GM12878 (cell line): ENCODE data around the gene POSTN. TPM values are rescaled to one million over a fixed set of nuclear protein-coding genes. Genes with fewer than 3 reads are reported as not detected.

Experiments used
- EP300 ChIP-seq, 2 experiments: fragments of 150-350 bp in 1 of 2; IDR thresholded peaks; 2 replicates each; pipeline ENCODE4 v1.6.1; 2011 to 2012; ENCODE audit warnings: low read depth in 2 of 2, low read length in 2 of 2, borderline replicate concordance in 1 of 2, improper control_type of control experiment in 1 of 2, inconsistent platforms in 1 of 2; ENCODE audit not compliant: control insufficient read depth in 1 of 2
- MEF2A ChIP-seq: IDR thresholded peaks from 2 replicates; pipeline ENCODE4 v1.6.1; 2011; ENCODE audit warnings: low read depth, mild to moderate bottlenecking, low read length, moderate library complexity; ENCODE audit not compliant: insufficient read depth
- MEF2B ChIP-seq: fragments of 450-650 bp; IDR thresholded peaks from 2 replicates; pipeline ENCODE4 v1.6.1; 2018; ENCODE audit warnings: mild to moderate bottlenecking, moderate library complexity; ENCODE audit not compliant: partially characterized antibody, poor library complexity, severe bottlenecking
- POU2F2 ChIP-seq: IDR thresholded peaks from 3 replicates; pipeline ENCODE4 v1.6.1; 2011; ENCODE audit warnings: low read depth, mild to moderate bottlenecking, low read length, borderline replicate concordance
- STAT1 ChIP-seq: fragments of 450-650 bp; conservative IDR thresholded peaks from 2 replicates; pipeline ENCODE4 v1.6.1; 2014; ENCODE audit warnings: antibody characterized with exemption, mild to moderate bottlenecking
- TBL1XR1 ChIP-seq: IDR thresholded peaks from 2 replicates; pipeline ENCODE4 v1.6.1; 2012; ENCODE audit warnings: low read depth, low read length, improper control_type of control experiment
- WRNIP1 ChIP-seq: IDR thresholded peaks from 2 replicates; pipeline ENCODE4 v1.6.1; 2011; ENCODE audit warnings: low read depth, low read length, improper control_type of control experiment, borderline replicate concordance
- ZNF24 ChIP-seq: fragments of 450-650 bp; IDR thresholded peaks from 2 replicates; pipeline ENCODE4 v1.6.1; 2017; ENCODE audit warnings: antibody characterized with exemption, mild to moderate bottlenecking
- polyA plus RNA-seq, 11 experiments: library from polyadenylated mRNA; depleted of rRNA in 4 of 11; unstranded in 6 of 11; stranded (reverse) in 5 of 11; fragments of >200 nt; fragmentation: Nextera tagmentation in 4 of 11; fragmentation: Illumina TruSeq in 1 of 11; extraction: Ambion mirVana in 4 of 11; extraction: Trizol in 1 of 11; gene quantifications; 1 replicate in 1 of 11; 2 replicates in 10 of 11; pipeline versions ENCODE4 v1.2.1 to v1.2.3, GENCODE V29; 2011 to 2016; ENCODE audit warnings: inconsistent platforms in 2 of 11, missing spikeins in 2 of 11, low read depth in 1 of 11
- total RNA-seq, 4 experiments: library from RNA; depleted of rRNA in 3 of 4; stranded (reverse); fragments of >200 nt in 3 of 4; fragmentation: Illumina TruSeq in 1 of 4; extraction: Trizol in 1 of 4; gene quantifications; 2 replicates each; pipeline versions ENCODE4 v1.2.1 to v1.2.3, GENCODE V29; 2013 to 2021
- TF ChIP-seq, protein P1 (sequence below), 3 experiments: IDR thresholded peaks in 2 of 3; conservative IDR thresholded peaks in 1 of 3; 2 replicates each; pipeline ENCODE4 v1.5.1; 2011; ENCODE audit warnings: low read depth in 3 of 3, low read length in 3 of 3, mild to moderate bottlenecking in 3 of 3, control low read depth in 2 of 3, moderate library complexity in 2 of 3, inconsistent platforms in 1 of 3, mixed read lengths in 1 of 3; ENCODE audit not compliant: control insufficient read depth in 2 of 3, insufficient read depth in 1 of 3; ENCODE audit errors: extremely low read depth in 1 of 3
- TF ChIP-seq, protein P2 (sequence below): fragments of 450-650 bp; conservative IDR thresholded peaks from 2 replicates; pipeline ENCODE4 v1.6.1; 2017; ENCODE audit warnings: mild to moderate bottlenecking, moderate library complexity
- TF ChIP-seq, protein P3 (sequence below): IDR thresholded peaks from 2 replicates; pipeline ENCODE4 v1.6.1; 2012; ENCODE audit warnings: low read depth, low read length, improper control_type of control experiment

The POSTN gene
- total and polyA plus RNA-seq, 10 of the 15 experiments (the other 5 are each of a cell fraction or from before 2014, with no cell fraction given) = 0.05 to 0.13 (median 0.08) TPM; not detected in 7

DNA sequence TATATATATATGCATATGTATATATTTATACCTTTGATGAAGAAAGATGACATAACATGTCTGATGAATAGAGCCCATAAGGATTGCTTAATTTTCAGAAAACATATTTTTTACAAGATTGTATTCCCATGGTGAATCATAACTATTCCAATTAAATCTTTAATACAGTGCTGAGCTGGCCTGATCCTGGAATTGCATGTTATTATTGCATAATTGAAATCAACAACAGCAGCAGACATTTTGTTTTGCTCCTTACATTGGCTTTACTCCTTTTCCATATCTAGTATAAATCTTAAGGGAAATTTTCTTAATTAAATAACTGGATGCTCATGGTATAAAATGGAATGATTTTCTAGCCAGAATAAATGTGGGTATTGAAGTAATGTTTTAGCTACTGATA lies 22.0 kb downstream of the POSTN start (continued):
- TF ChIP-seq, protein P1, sequence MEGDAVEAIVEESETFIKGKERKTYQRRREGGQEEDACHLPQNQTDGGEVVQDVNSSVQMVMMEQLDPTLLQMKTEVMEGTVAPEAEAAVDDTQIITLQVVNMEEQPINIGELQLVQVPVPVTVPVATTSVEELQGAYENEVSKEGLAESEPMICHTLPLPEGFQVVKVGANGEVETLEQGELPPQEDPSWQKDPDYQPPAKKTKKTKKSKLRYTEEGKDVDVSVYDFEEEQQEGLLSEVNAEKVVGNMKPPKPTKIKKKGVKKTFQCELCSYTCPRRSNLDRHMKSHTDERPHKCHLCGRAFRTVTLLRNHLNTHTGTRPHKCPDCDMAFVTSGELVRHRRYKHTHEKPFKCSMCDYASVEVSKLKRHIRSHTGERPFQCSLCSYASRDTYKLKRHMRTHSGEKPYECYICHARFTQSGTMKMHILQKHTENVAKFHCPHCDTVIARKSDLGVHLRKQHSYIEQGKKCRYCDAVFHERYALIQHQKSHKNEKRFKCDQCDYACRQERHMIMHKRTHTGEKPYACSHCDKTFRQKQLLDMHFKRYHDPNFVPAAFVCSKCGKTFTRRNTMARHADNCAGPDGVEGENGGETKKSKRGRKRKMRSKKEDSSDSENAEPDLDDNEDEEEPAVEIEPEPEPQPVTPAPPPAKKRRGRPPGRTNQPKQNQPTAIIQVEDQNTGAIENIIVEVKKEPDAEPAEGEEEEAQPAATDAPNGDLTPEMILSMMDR (IDR thresholded peaks at IDR 0.05 in 2 of 3, conservative IDR thresholded peaks at IDR 0.05 in 1 of 3; ENCODE audit: control insufficient read depth in 2 of 3, extremely low read depth in 1 of 3, insufficient read depth in 1 of 3, low read depth in 3 of 3, low read length in 3 of 3) = no peak
- TF ChIP-seq EP300 (IDR thresholded peaks at IDR 0.05; ENCODE audit: borderline replicate concordance in 1 of 2, control insufficient read depth in 1 of 2, low read depth in 2 of 2, low read length in 2 of 2) (no peak), WRNIP1 (no peak), MEF2A (no peak), TBL1XR1 (no peak), POU2F2 (no peak), ZNF24 (no peak), STAT1 (no peak), MEF2B (no peak)
- TF ChIP-seq, protein P2, sequence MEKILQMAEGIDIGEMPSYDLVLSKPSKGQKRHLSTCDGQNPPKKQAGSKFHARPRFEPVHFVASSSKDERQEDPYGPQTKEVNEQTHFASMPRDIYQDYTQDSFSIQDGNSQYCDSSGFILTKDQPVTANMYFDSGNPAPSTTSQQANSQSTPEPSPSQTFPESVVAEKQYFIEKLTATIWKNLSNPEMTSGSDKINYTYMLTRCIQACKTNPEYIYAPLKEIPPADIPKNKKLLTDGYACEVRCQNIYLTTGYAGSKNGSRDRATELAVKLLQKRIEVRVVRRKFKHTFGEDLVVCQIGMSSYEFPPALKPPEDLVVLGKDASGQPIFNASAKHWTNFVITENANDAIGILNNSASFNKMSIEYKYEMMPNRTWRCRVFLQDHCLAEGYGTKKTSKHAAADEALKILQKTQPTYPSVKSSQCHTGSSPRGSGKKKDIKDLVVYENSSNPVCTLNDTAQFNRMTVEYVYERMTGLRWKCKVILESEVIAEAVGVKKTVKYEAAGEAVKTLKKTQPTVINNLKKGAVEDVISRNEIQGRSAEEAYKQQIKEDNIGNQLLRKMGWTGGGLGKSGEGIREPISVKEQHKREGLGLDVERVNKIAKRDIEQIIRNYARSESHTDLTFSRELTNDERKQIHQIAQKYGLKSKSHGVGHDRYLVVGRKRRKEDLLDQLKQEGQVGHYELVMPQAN = no peak
- TF ChIP-seq, protein P3, sequence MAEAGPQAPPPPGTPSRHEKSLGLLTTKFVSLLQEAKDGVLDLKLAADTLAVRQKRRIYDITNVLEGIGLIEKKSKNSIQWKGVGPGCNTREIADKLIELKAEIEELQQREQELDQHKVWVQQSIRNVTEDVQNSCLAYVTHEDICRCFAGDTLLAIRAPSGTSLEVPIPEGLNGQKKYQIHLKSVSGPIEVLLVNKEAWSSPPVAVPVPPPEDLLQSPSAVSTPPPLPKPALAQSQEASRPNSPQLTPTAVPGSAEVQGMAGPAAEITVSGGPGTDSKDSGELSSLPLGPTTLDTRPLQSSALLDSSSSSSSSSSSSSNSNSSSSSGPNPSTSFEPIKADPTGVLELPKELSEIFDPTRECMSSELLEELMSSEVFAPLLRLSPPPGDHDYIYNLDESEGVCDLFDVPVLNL = no peak
